K562 (cell line): ENCODE measurements around the gene ULK2. TPM values are rescaled to one million over a fixed set of nuclear protein-coding genes. Genes with fewer than 3 reads are reported as not detected.

Source experiments
- ATAC-seq: fragments of 200-7000 bp; cut with Tn5 transposase; 3 replicates; pipeline ENCODE4 v1.9.1; 2020; ENCODE audit warnings: moderate library complexity
- BruUV-seq: library from RNA; stranded (reverse); fragments of 400-500 nt; replicated peaks from 2 replicates; lab custom pipeline; 2021; lab: Mats Ljungman, UMichigan
- CTCF ChIA-PET: fragments of 300-600 bp; formaldehyde crosslinking; extraction: SDS; loops from one replicate; lab custom pipeline; 2021; ENCODE audit warnings: low intra/inter-chr PET ratio; lab: Yijun Ruan, JAX
- POLR2A ChIA-PET: fragments of 300-600, 350-650 bp; sonication (Branson Sonifier 250); formaldehyde crosslinking; extraction: SDS; loops from one replicate; lab custom pipeline; 2021; ENCODE audit warnings: antibody characterized with exemption, inconsistent platforms; lab: Yijun Ruan, JAX
- DNase-seq, 4 experiments: peaks; one replicate each; pipeline versions ENCODE4 v3.0.0 to v3.0.0-alpha.2; 2011 to 2018; ENCODE audit warnings: low spot score in 3 of 4, mixed read lengths in 3 of 4; ENCODE audit errors: extremely low read depth in 1 of 4
- FAIRE-seq: peaks from 2 replicates; lab custom pipeline; 2011; peaks lifted over from hg19 to GRCh38; lab: Jason Lieb, UNC
- H2AFZ ChIP-seq: 2 replicates; pipeline ENCODE4 v1.6.0; 2011; ENCODE audit warnings: low read depth, low read length, control low read depth, inconsistent platforms
- H3K27ac ChIP-seq: fragments of 200-600 bp; 3 replicates; pipeline ENCODE4 v1.8.0; 2011; ENCODE audit warnings: low read depth, mild to moderate bottlenecking, control low read depth, inconsistent platforms, low read length, moderate library complexity, mixed read lengths; ENCODE audit errors: extremely low read depth
- H3K27me3 ChIP-seq, 2 experiments: fragments of 300-600 bp in 1 of 2; 2 replicates in 1 of 2; 3 replicates in 1 of 2; pipeline versions ENCODE4 v1.6.0 to v1.8.0; 2011; ENCODE audit warnings: inconsistent platforms in 2 of 2, low read length in 2 of 2, mild to moderate bottlenecking in 1 of 2, mixed read lengths in 1 of 2, moderate library complexity in 1 of 2; ENCODE audit not compliant: control insufficient read depth in 2 of 2, insufficient read depth in 2 of 2
- H3K36me3 ChIP-seq: fragments of 300-600 bp; 3 replicates; pipeline ENCODE4 v1.8.0; 2011; ENCODE audit warnings: mild to moderate bottlenecking, low read length, inconsistent platforms; ENCODE audit not compliant: control insufficient read depth, insufficient read depth
- H3K4me1 ChIP-seq, 2 experiments: fragments of 200-600 bp in 1 of 2; replicated peaks in 1 of 2; 2 replicates in 1 of 2; 3 replicates in 1 of 2; pipeline versions ENCODE4 v1.5.1 to v1.8.0; 2011; ENCODE audit warnings: inconsistent platforms in 2 of 2, low read length in 2 of 2, mild to moderate bottlenecking in 1 of 2, mixed read lengths in 1 of 2, moderate library complexity in 1 of 2; ENCODE audit not compliant: control insufficient read depth in 2 of 2, insufficient read depth in 2 of 2
- H3K4me2 ChIP-seq: 2 replicates; pipeline ENCODE4 v1.6.1; 2011; ENCODE audit warnings: low read length, control low read depth, inconsistent platforms, mixed read lengths; ENCODE audit not compliant: insufficient read depth
- H3K4me3 ChIP-seq: fragments of 200-600 bp; sonication (generic), shearing (Covaris generic); 2 replicates; pipeline ENCODE4 v1.5.1; 2016; ENCODE audit warnings: control low read depth, inconsistent platforms
- H3K79me2 ChIP-seq: fragments of 200-600 bp; 3 replicates; pipeline ENCODE4 v1.8.0; 2011; ENCODE audit warnings: low read length, inconsistent platforms; ENCODE audit not compliant: control insufficient read depth, insufficient read depth
- H3K9ac ChIP-seq, 2 experiments: 2 replicates each; pipeline versions ENCODE4 v1.6.0 to v1.6.1; 2011; ENCODE audit warnings: low read depth in 2 of 2, low read length in 2 of 2, control low read depth in 1 of 2, inconsistent platforms in 1 of 2, mild to moderate bottlenecking in 1 of 2, mixed read lengths in 1 of 2; ENCODE audit not compliant: insufficient read depth in 1 of 2
- H3K9me1 ChIP-seq: one replicate; pipeline ENCODE4 v1.6.0; 2011; ENCODE audit warnings: inconsistent platforms, mild to moderate bottlenecking, low read length, moderate library complexity; ENCODE audit not compliant: control insufficient read depth, insufficient read depth
- H3K9me3 ChIP-seq: replicated peaks from 2 replicates; pipeline ENCODE4 v1.5.1; 2011; ENCODE audit warnings: low read depth, low read length, inconsistent platforms; ENCODE audit not compliant: control insufficient read depth, insufficient read depth
- H4K20me1 ChIP-seq: replicated peaks from 2 replicates; pipeline ENCODE4 v1.6.1; 2011; ENCODE audit warnings: low read length, inconsistent platforms, mixed read lengths; ENCODE audit not compliant: control insufficient read depth, insufficient read depth
- ESRRA ChIP-seq: fragments of 450-650 bp; IDR thresholded peaks from 2 replicates; pipeline ENCODE4 v1.6.1; 2014; ENCODE audit warnings: low read depth, mild to moderate bottlenecking, moderate library complexity, borderline replicate concordance
- ETV1 ChIP-seq: fragments of 450-650 bp; conservative IDR thresholded peaks from 2 replicates; pipeline ENCODE4 v1.6.1; 2016; ENCODE audit warnings: missing genetic modification characterization, control low read depth, low read depth, missing compliant biosample characterization
- FOS ChIP-seq: IDR thresholded peaks from 3 replicates; pipeline ENCODE4 v1.6.1; 2011; ENCODE audit not compliant: insufficient read length; ENCODE audit errors: extremely low read depth
- NFATC3 ChIP-seq: fragments of 450-650 bp; IDR thresholded peaks from 2 replicates; pipeline ENCODE4 v1.6.1; 2017; ENCODE audit warnings: mild to moderate bottlenecking
- PHB2 ChIP-seq: fragments of 450-650 bp; IDR thresholded peaks from 2 replicates; pipeline ENCODE4 v1.6.1; 2017; ENCODE audit warnings: low read depth
- SMC3 ChIP-seq: conservative IDR thresholded peaks from 2 replicates; pipeline ENCODE4 v1.6.1; 2011; ENCODE audit warnings: low read depth, low read length, improper control_type of control experiment; ENCODE audit not compliant: insufficient read depth
- TAF7 ChIP-seq: fragments of 450-650 bp; IDR thresholded peaks from 2 replicates; pipeline ENCODE4 v1.6.1; 2016; ENCODE audit warnings: missing genetic modification characterization, missing compliant biosample characterization
- TCF7L2 ChIP-seq: fragments of 150-350 bp; IDR thresholded peaks from 2 replicates; pipeline ENCODE4 v1.6.1; 2016; ENCODE audit warnings: low read depth, mild to moderate bottlenecking, low read length, moderate library complexity
- U2AF1 ChIP-seq: fragments of 200-400 bp; formaldehyde crosslinking; optimal IDR thresholded peaks from 2 replicates; pipeline ENCODE3; 2017; ENCODE audit warnings: mild to moderate bottlenecking, low read depth, low read length, moderate library complexity
- XRCC3 ChIP-seq: fragments of 450-650 bp; IDR thresholded peaks from 2 replicates; pipeline ENCODE4 v1.6.1; 2017; ENCODE audit warnings: mild to moderate bottlenecking, moderate library complexity
- ZNF165 ChIP-seq: fragments of 250-450 bp; sonication (Bioruptor Pico); IDR thresholded peaks from 2 replicates; pipeline ENCODE4 v1.4.0; 2020; ENCODE audit warnings: borderline replicate concordance
- WGBS: fragments of 100-300 bp; shearing (Covaris generic); methylation state at CpG from one replicate; pipeline ENCODE4 v1.1.6; 2016; ENCODE audit warnings: low coverage, mixed read lengths; ENCODE audit not compliant: insufficient coverage; ENCODE audit errors: missing lambda C conversion rate; 5-methylcytosine and 5-hydroxymethylcytosine counted together
- in situ Hi-C: fragments of 300-500 bp; cut with MboI; formaldehyde crosslinking; loops from 4 replicates; pipeline ENCODE4 v1.15.0; 2018; ENCODE audit warnings: inconsistent platforms, mixed read lengths
- intact Hi-C: fragments of 100-400 bp; cut with micrococcal nuclease; formaldehyde crosslinking; loops from 2 replicates; pipeline ENCODE4 v1.14.2; 2022
- polyA plus RNA-seq, 8 experiments: library from polyadenylated mRNA; depleted of rRNA in 4 of 8; stranded (reverse) in 5 of 8; unstranded in 3 of 8; fragments of >200 nt; fragmentation: Nextera tagmentation in 2 of 8; fragmentation: Illumina TruSeq in 1 of 8; extraction: Ambion mirVana in 2 of 8; extraction: Trizol in 1 of 8; gene quantifications; 2 replicates each; pipeline versions ENCODE4 v1.2.1 to v1.2.3, GENCODE V29; 2011 to 2014; ENCODE audit warnings: inconsistent platforms in 1 of 8, missing spikeins in 1 of 8
- total RNA-seq, 7 experiments: library from RNA; depleted of rRNA in 6 of 7; stranded (reverse); fragments of >200 nt in 6 of 7; fragmentation: Illumina TruSeq in 2 of 7; extraction: Trizol in 2 of 7; gene quantifications; 2 replicates each; pipeline versions ENCODE4 v1.2.1 to v1.2.3, GENCODE V29; 2011 to 2021; ENCODE audit warnings: low replicate concordance in 1 of 7
- TF ChIP-seq, protein P1 (sequence below): fragments of 450-650 bp; IDR thresholded peaks from 2 replicates; pipeline ENCODE4 v1.6.1; 2017; ENCODE audit warnings: antibody characterized with exemption
- TF ChIP-seq, protein P2 (sequence below): fragments of 450-650 bp; IDR thresholded peaks from 2 replicates; pipeline ENCODE4 v1.6.1; 2017; ENCODE audit warnings: mild to moderate bottlenecking, moderate library complexity
- TF ChIP-seq, protein P3 (sequence below): fragments of 150-350 bp; IDR thresholded peaks from 2 replicates; pipeline ENCODE4 v1.6.1; 2014; ENCODE audit warnings: low read depth, mild to moderate bottlenecking, low read length, borderline replicate concordance

Gene ULK2
- total and polyA plus RNA-seq, 9 of the 15 experiments (the other 6 are each of a cell fraction or from before 2014, with no cell fraction given), result 0.01 to 0.18 (median 0.07) TPM; not detected in 5

DNA sequence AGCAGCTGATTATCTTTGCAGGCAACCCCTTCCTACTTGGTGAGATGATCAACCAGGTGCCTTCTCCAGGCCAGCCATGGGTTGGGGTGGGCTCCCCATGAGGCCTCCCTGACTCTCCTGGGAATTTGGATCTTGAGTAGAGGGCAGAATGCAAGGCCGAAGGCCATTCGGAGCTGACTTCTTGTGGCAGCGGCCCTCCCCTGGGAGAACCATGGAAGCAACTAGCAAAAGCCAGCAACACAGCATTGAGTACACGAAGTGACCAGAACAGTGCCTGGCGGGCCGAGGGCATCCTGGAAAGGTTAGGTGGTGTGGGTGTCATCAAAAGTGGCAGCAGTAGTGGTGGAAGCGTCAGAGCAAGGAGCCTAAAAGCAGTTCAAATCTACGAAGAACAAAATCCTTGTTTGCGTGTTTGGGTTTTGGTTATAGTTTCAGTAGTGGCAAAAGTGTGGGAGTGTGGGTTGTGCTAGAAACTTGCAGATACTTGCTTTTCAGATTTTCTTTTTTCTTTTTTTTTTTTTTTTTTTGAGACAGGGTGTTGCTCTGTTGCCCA lies 117.6 kb downstream of the ULK2 start:
- WGBS, result 2% methylated on average over 7 of the region's 9 CpGs
- TF ChIP-seq TAF7 (tag) (no peak), NFATC3 (no peak), U2AF1 (no peak), ZNF165 (CRISPR knock-in tag) (no peak), ESRRA (no peak), FOS (no peak), PHB2 (no peak), SMC3 (no peak), TCF7L2 (no peak), XRCC3 (no peak), ETV1 (tag) (no peak)
- TF ChIP-seq, protein P1, sequence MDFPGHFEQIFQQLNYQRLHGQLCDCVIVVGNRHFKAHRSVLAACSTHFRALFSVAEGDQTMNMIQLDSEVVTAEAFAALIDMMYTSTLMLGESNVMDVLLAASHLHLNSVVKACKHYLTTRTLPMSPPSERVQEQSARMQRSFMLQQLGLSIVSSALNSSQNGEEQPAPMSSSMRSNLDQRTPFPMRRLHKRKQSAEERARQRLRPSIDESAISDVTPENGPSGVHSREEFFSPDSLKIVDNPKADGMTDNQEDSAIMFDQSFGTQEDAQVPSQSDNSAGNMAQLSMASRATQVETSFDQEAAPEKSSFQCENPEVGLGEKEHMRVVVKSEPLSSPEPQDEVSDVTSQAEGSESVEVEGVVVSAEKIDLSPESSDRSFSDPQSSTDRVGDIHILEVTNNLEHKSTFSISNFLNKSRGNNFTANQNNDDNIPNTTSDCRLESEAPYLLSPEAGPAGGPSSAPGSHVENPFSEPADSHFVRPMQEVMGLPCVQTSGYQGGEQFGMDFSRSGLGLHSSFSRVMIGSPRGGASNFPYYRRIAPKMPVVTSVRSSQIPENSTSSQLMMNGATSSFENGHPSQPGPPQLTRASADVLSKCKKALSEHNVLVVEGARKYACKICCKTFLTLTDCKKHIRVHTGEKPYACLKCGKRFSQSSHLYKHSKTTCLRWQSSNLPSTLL, result no peak
- TF ChIP-seq, protein P2, sequence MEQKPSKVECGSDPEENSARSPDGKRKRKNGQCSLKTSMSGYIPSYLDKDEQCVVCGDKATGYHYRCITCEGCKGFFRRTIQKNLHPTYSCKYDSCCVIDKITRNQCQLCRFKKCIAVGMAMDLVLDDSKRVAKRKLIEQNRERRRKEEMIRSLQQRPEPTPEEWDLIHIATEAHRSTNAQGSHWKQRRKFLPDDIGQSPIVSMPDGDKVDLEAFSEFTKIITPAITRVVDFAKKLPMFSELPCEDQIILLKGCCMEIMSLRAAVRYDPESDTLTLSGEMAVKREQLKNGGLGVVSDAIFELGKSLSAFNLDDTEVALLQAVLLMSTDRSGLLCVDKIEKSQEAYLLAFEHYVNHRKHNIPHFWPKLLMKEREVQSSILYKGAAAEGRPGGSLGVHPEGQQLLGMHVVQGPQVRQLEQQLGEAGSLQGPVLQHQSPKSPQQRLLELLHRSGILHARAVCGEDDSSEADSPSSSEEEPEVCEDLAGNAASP, result no peak
- TF ChIP-seq, protein P3, sequence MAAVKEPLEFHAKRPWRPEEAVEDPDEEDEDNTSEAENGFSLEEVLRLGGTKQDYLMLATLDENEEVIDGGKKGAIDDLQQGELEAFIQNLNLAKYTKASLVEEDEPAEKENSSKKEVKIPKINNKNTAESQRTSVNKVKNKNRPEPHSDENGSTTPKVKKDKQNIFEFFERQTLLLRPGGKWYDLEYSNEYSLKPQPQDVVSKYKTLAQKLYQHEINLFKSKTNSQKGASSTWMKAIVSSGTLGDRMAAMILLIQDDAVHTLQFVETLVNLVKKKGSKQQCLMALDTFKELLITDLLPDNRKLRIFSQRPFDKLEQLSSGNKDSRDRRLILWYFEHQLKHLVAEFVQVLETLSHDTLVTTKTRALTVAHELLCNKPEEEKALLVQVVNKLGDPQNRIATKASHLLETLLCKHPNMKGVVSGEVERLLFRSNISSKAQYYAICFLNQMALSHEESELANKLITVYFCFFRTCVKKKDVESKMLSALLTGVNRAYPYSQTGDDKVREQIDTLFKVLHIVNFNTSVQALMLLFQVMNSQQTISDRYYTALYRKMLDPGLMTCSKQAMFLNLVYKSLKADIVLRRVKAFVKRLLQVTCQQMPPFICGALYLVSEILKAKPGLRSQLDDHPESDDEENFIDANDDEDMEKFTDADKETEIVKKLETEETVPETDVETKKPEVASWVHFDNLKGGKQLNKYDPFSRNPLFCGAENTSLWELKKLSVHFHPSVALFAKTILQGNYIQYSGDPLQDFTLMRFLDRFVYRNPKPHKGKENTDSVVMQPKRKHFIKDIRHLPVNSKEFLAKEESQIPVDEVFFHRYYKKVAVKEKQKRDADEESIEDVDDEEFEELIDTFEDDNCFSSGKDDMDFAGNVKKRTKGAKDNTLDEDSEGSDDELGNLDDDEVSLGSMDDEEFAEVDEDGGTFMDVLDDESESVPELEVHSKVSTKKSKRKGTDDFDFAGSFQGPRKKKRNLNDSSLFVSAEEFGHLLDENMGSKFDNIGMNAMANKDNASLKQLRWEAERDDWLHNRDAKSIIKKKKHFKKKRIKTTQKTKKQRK, result no peak

More for the DNA sequence above, 117.6 kb downstream of the ULK2 start:
- DNase-seq (no peak), FAIRE-seq (no peak), ATAC-seq (no peak)
- no peak overlapping the region for H2AFZ ChIP-seq
- H3K9me3 ChIP-seq, result no peaks in the 10 kb centered on the region
- no peaks in the 10 kb centered on the region for H3K36me3 ChIP-seq
- intact Hi-C loops (no loop called here), in situ Hi-C loops (no loop called here)
- H3K27ac ChIP-seq, result no peak overlapping the region
- H3K9ac ChIP-seq, result no peak overlapping the region
- ChIA-PET CTCF (no interaction called here), POLR2A (interaction anchor here (0.9 kb wide), 1 partner anchor 11 kb away, joined by 4 read pairs; no protein-coding TSS in a partner anchor)
- H3K9me1 ChIP-seq, result no peaks in the 10 kb centered on the region
- H4K20me1 ChIP-seq, result no peaks in the 10 kb centered on the region
- H3K4me3 ChIP-seq, result no peak overlapping the region
- H3K27me3 ChIP-seq, result peaks cover 11 to 58% of the 10 kb centered on the region in 2 experiments; a peak in 4 of 5 replicates
- no TSS peak for BruUV-seq
- no peak overlapping the region for H3K4me2 ChIP-seq
- peaks cover 0 to 2% of the 10 kb centered on the region in 2 experiments; a peak in 1 of 5 replicates for H3K4me1 ChIP-seq
- no peaks in the 10 kb centered on the region for H3K79me2 ChIP-seq
